ENCODE data around the gene PSMC3IP.

Gene PSMC3IP

GRCh38 chr17:42603318-42603717 is 25.8 kb upstream of the PSMC3IP start:
- H3K27ac ChIP-seq = no peak overlapping the region

DNA sequence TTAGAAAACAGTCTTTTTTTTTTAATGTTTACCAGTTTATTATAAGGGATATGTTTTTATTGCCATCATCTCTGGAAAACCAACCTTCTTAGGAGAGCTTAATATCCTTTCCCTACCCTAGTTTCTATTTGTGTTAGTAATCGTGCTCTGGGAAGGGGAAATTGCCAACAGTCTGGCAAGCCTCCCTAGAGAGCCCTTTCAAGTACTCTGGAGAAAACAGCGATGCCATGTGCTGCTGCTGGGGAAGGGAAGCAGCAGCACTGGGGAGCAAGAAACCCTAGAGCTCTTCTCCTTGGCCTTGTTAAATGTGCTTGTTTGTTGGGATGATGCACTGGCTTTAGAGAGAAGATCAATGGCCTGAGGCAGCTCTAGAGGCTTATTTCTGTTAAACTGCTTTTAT is 21.4 kb upstream of the PSMC3IP start:
- H3K27ac ChIP-seq = no peak overlapping the region
- no peak overlapping the region for H3K4me3 ChIP-seq
- no peak for DNase-seq (ENCODE audit: low spot score)
- TF ChIP-seq, protein P1, sequence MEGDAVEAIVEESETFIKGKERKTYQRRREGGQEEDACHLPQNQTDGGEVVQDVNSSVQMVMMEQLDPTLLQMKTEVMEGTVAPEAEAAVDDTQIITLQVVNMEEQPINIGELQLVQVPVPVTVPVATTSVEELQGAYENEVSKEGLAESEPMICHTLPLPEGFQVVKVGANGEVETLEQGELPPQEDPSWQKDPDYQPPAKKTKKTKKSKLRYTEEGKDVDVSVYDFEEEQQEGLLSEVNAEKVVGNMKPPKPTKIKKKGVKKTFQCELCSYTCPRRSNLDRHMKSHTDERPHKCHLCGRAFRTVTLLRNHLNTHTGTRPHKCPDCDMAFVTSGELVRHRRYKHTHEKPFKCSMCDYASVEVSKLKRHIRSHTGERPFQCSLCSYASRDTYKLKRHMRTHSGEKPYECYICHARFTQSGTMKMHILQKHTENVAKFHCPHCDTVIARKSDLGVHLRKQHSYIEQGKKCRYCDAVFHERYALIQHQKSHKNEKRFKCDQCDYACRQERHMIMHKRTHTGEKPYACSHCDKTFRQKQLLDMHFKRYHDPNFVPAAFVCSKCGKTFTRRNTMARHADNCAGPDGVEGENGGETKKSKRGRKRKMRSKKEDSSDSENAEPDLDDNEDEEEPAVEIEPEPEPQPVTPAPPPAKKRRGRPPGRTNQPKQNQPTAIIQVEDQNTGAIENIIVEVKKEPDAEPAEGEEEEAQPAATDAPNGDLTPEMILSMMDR (IDR thresholded peaks at IDR 0.05) = no peak

More at GRCh38 chr17:42603318-42603717, 25.8 kb upstream of the PSMC3IP start:
- TF ChIP-seq, protein P1 (IDR thresholded peaks at IDR 0.05) = no peak
- H3K4me3 ChIP-seq = no peak overlapping the region
- DNase-seq (ENCODE audit: low spot score) = no peak

GRCh38 chr17:42596386-42596785 is 18.9 kb upstream of the PSMC3IP start:
- TF ChIP-seq, protein P1 (IDR thresholded peaks at IDR 0.05) = no peak
- no peak for DNase-seq (ENCODE audit: low spot score)
- H3K27ac ChIP-seq = no peak overlapping the region
- no peak overlapping the region for H3K4me3 ChIP-seq

- TF ChIP-seq, protein P1 (IDR thresholded peaks at IDR 0.05) = no peak
- no peak for DNase-seq (ENCODE audit: low spot score)
- Histone ChIP-seq H3K4me3 (no peak overlapping the region), H3K27ac (no peak overlapping the region)
Observed at GRCh38 chr17:42591411-42591810, 13.9 kb upstream of the PSMC3IP start.

- DNase-seq (ENCODE audit: low spot score) = no peak
- TF ChIP-seq, protein P1 (IDR thresholded peaks at IDR 0.05) = no peak
- Histone ChIP-seq H3K27ac (no peak overlapping the region), H3K4me3 (no peak overlapping the region)
Observed at GRCh38 chr17:42590886-42591285, 13.4 kb upstream of the PSMC3IP start.

- TF ChIP-seq, protein P1 (IDR thresholded peaks at IDR 0.05) = no peak
- H3K27ac ChIP-seq = no peak overlapping the region
- DNase-seq (ENCODE audit: low spot score) = no peak
- H3K4me3 ChIP-seq = no peak overlapping the region
Observed at GRCh38 chr17:42586514-42587230, 9.1 kb upstream of the PSMC3IP start.

DNA sequence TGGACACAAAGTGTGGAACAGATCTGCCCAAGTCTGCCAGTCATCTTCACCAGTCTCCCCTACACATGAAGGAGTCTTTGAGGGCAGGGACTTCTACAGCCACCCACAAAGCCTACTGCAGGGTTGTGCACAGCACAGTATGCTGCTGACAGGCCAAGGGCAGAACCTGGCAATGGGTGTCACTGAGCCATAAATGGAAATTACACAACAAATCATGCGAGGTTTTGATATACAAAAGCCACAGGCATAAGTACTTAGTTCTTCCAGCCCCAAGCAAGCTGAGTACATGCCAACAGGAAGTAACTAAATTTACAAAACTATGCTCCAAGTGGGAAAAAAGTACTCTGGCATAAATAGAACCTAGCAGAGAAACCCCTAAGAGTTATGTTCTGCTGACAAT is 7.8 kb upstream of the PSMC3IP start:
- no peak for DNase-seq (ENCODE audit: low spot score)
- TF ChIP-seq, protein P1 (IDR thresholded peaks at IDR 0.05) = no peak
- Histone ChIP-seq H3K4me3 (no peak overlapping the region), H3K27ac (no peak overlapping the region)

Measured in coronary artery (tissue), 2 donors.